ENCODE data around the gene OTOP1. TPM values are rescaled to one million over a fixed set of nuclear protein-coding genes. Genes with fewer than 3 reads are reported as not detected.
"Not testable (repeated sequence)": the region's sequence is repeated elsewhere in the genome, so short reads cannot be mapped to it uniquely, and the experiment has no call there.

OTOP1 gene
- total and polyA plus RNA-seq, 5 donors from 2014 or later = not detected

GRCh38 chr4:4267981-4268380 is 41.3 kb upstream of the OTOP1 start:
- H3K4me3 Mint-ChIP-seq = no peak overlapping the region
- H3K36me3 ChIP-seq (ENCODE audit: control insufficient read depth, insufficient read depth, low read length) = peaks cover 24% of the 10 kb centered on the region
- no peak for ATAC-seq (ENCODE audit: low read depth in 2 of 2)
- H3K4me3 ChIP-seq (ENCODE audit: low read depth, low read length) = no peak overlapping the region
- no peak for DNase-seq
- H3K27me3 ChIP-seq (ENCODE audit: control insufficient read depth, insufficient read depth, low read length) = no peaks in the 10 kb centered on the region
- H3K27ac ChIP-seq (ENCODE audit: insufficient read depth, low read length, poor library complexity, severe bottlenecking) = no peak overlapping the region
- H3K27me3 Mint-ChIP-seq = peaks cover 5% of the 10 kb centered on the region
- peaks cover 4 to 25% (median 20%) of the 10 kb centered on the region in 4 donors for H3K4me1 Mint-ChIP-seq
- peaks cover 3% of the 10 kb centered on the region for H3K4me1 ChIP-seq (ENCODE audit: control insufficient read depth, insufficient read depth, low read length, poor library complexity, severe bottlenecking)
- H3K9me3 ChIP-seq (ENCODE audit: control insufficient read depth in 2 of 2, low read length in 2 of 2) = no peaks in the 10 kb centered on the region
- H3K9me3 Mint-ChIP-seq = no peaks in the 10 kb centered on the region
- no peak overlapping the region for H3K27ac Mint-ChIP-seq
- H3K36me3 Mint-ChIP-seq = peaks cover 43% of the 10 kb centered on the region

GRCh38 chr4:4260185-4260751 is 33.5 kb upstream of the OTOP1 start:
- Mint-ChIP-seq H3K27me3 (peaks cover 17% of the 10 kb centered on the region), H3K36me3 (no peaks in the 10 kb centered on the region), H3K27ac (peak overlapping the region in 2 of 3 donors; percentile 13 to 85), H3K4me1 (peaks cover 0 to 5% (median 0%) of the 10 kb centered on the region in 4 donors), H3K9me3 (peaks cover 0 to 2% (median 0%) of the 10 kb centered on the region in 7 donors), H3K4me3 (no peak overlapping the region)
- H3K27me3 ChIP-seq (ENCODE audit: control insufficient read depth, insufficient read depth, low read length) = peaks cover 2% of the 10 kb centered on the region
- H3K4me1 ChIP-seq (ENCODE audit: control insufficient read depth, insufficient read depth, low read length, poor library complexity, severe bottlenecking) = no peaks in the 10 kb centered on the region
- ATAC-seq (ENCODE audit: low read depth in 2 of 2) = peak; percentile 85 to 96
- no peaks in the 10 kb centered on the region for H3K36me3 ChIP-seq (ENCODE audit: control insufficient read depth, insufficient read depth, low read length)
- H3K4me3 ChIP-seq (ENCODE audit: low read depth, low read length) = no peak overlapping the region
- no peak overlapping the region for H3K27ac ChIP-seq (ENCODE audit: insufficient read depth, low read length, poor library complexity, severe bottlenecking)
- DNase-seq = peak in 2 of 3 donors; percentile 42 to 80
- no peaks in the 10 kb centered on the region for H3K9me3 ChIP-seq (ENCODE audit: control insufficient read depth in 2 of 2, low read length in 2 of 2)

- H3K27me3 Mint-ChIP-seq = peaks cover 21% of the 10 kb centered on the region
- H3K4me1 ChIP-seq (ENCODE audit: control insufficient read depth, insufficient read depth, low read length, poor library complexity, severe bottlenecking) = no peaks in the 10 kb centered on the region
- no peak for ATAC-seq (ENCODE audit: low read depth in 2 of 2)
- H3K27ac Mint-ChIP-seq = peak overlapping the region in 1 of 3 donors; percentile 85
- no peaks in the 10 kb centered on the region for H3K9me3 ChIP-seq (ENCODE audit: control insufficient read depth in 2 of 2, low read length in 2 of 2)
- peaks cover 0 to 5% (median 0%) of the 10 kb centered on the region in 4 donors for H3K4me1 Mint-ChIP-seq
- H3K27ac ChIP-seq (ENCODE audit: insufficient read depth, low read length, poor library complexity, severe bottlenecking) = no peak overlapping the region
- H3K9me3 Mint-ChIP-seq = peaks cover 0 to 2% (median 0%) of the 10 kb centered on the region in 7 donors
- no peaks in the 10 kb centered on the region for H3K36me3 Mint-ChIP-seq
- no peak overlapping the region for H3K4me3 ChIP-seq (ENCODE audit: low read depth, low read length)
- DNase-seq = no peak
- H3K27me3 ChIP-seq (ENCODE audit: control insufficient read depth, insufficient read depth, low read length) = peaks cover 2% of the 10 kb centered on the region
- peak overlapping the region in 1 of 4 donors; percentile 54 for H3K4me3 Mint-ChIP-seq
- no peaks in the 10 kb centered on the region for H3K36me3 ChIP-seq (ENCODE audit: control insufficient read depth, insufficient read depth, low read length)
Measured at GRCh38 chr4:4259484-4260100, 32.9 kb upstream of the OTOP1 start.

- not testable (repeated sequence) for ATAC-seq (ENCODE audit: low read depth in 2 of 2); H3K27ac ChIP-seq (ENCODE audit: insufficient read depth, low read length, poor library complexity, severe bottlenecking); H3K9me3 Mint-ChIP-seq; H3K4me3 Mint-ChIP-seq; H3K9me3 ChIP-seq (ENCODE audit: control insufficient read depth in 2 of 2, low read length in 2 of 2); H3K27me3 ChIP-seq (ENCODE audit: control insufficient read depth, insufficient read depth, low read length); H3K4me3 ChIP-seq (ENCODE audit: low read depth, low read length); H3K4me1 Mint-ChIP-seq; H3K4me1 ChIP-seq (ENCODE audit: control insufficient read depth, insufficient read depth, low read length, poor library complexity, severe bottlenecking); H3K36me3 ChIP-seq (ENCODE audit: control insufficient read depth, insufficient read depth, low read length); H3K36me3 Mint-ChIP-seq; H3K27ac Mint-ChIP-seq; DNase-seq
- H3K27me3 Mint-ChIP-seq = peaks cover 30% of the 10 kb centered on the region
Measured at GRCh38 chr4:4257705-4258104, 31.0 kb upstream of the OTOP1 start.

- Mint-ChIP-seq H3K4me3 (no peak overlapping the region), H3K27ac (no peak overlapping the region), H3K27me3 (peaks cover 32% of the 10 kb centered on the region), H3K9me3 (peaks cover 0 to 2% (median 0%) of the 10 kb centered on the region in 7 donors), H3K36me3 (no peaks in the 10 kb centered on the region), H3K4me1 (peaks cover 0 to 5% (median 5%) of the 10 kb centered on the region in 4 donors)
- no peak overlapping the region for H3K27ac ChIP-seq (ENCODE audit: insufficient read depth, low read length, poor library complexity, severe bottlenecking)
- DNase-seq = peak in 1 of 3 donors; percentile 33
- H3K9me3 ChIP-seq (ENCODE audit: control insufficient read depth in 2 of 2, low read length in 2 of 2) = no peaks in the 10 kb centered on the region
- H3K27me3 ChIP-seq (ENCODE audit: control insufficient read depth, insufficient read depth, low read length) = peaks cover 2% of the 10 kb centered on the region
- no peaks in the 10 kb centered on the region for H3K36me3 ChIP-seq (ENCODE audit: control insufficient read depth, insufficient read depth, low read length)
- ATAC-seq (ENCODE audit: low read depth in 2 of 2) = no peak
- H3K4me1 ChIP-seq (ENCODE audit: control insufficient read depth, insufficient read depth, low read length, poor library complexity, severe bottlenecking) = no peaks in the 10 kb centered on the region
- H3K4me3 ChIP-seq (ENCODE audit: low read depth, low read length) = no peak overlapping the region
Measured at GRCh38 chr4:4256799-4257198, 30.1 kb upstream of the OTOP1 start.

GRCh38 chr4:4254666-4255065 is 27.9 kb upstream of the OTOP1 start:
- peaks cover 39% of the 10 kb centered on the region for H3K27me3 Mint-ChIP-seq

GRCh38 chr4:4254199-4254598 is 27.5 kb upstream of the OTOP1 start:
- H3K4me1 Mint-ChIP-seq = peaks cover 0 to 6% (median 4%) of the 10 kb centered on the region in 4 donors
- no peaks in the 10 kb centered on the region for H3K36me3 Mint-ChIP-seq
- Histone ChIP-seq H3K27ac (ENCODE audit: insufficient read depth, low read length, poor library complexity, severe bottlenecking) (no peak overlapping the region), H3K9me3 (ENCODE audit: control insufficient read depth in 2 of 2, low read length in 2 of 2) (no peaks in the 10 kb centered on the region), H3K4me1 (ENCODE audit: control insufficient read depth, insufficient read depth, low read length, poor library complexity, severe bottlenecking) (no peaks in the 10 kb centered on the region), H3K36me3 (ENCODE audit: control insufficient read depth, insufficient read depth, low read length) (no peaks in the 10 kb centered on the region), H3K4me3 (ENCODE audit: low read depth, low read length) (no peak overlapping the region), H3K27me3 (ENCODE audit: control insufficient read depth, insufficient read depth, low read length) (peaks cover 2% of the 10 kb centered on the region)
- no peak overlapping the region for H3K27ac Mint-ChIP-seq
- ATAC-seq (ENCODE audit: low read depth in 2 of 2) (no peak), DNase-seq (no peak)
- no peak overlapping the region for H3K4me3 Mint-ChIP-seq
- H3K27me3 Mint-ChIP-seq = peaks cover 39% of the 10 kb centered on the region
- peaks cover 0 to 2% (median 0%) of the 10 kb centered on the region in 7 donors for H3K9me3 Mint-ChIP-seq

More at GRCh38 chr4:4254666-4255065, 27.9 kb upstream of the OTOP1 start:
- Histone ChIP-seq H3K36me3 (ENCODE audit: control insufficient read depth, insufficient read depth, low read length) (no peaks in the 10 kb centered on the region), H3K9me3 (ENCODE audit: control insufficient read depth in 2 of 2, low read length in 2 of 2) (no peaks in the 10 kb centered on the region), H3K4me3 (ENCODE audit: low read depth, low read length) (no peak overlapping the region), H3K27ac (ENCODE audit: insufficient read depth, low read length, poor library complexity, severe bottlenecking) (no peak overlapping the region), H3K4me1 (ENCODE audit: control insufficient read depth, insufficient read depth, low read length, poor library complexity, severe bottlenecking) (no peaks in the 10 kb centered on the region), H3K27me3 (ENCODE audit: control insufficient read depth, insufficient read depth, low read length) (peaks cover 2% of the 10 kb centered on the region)
- DNase-seq (no peak), ATAC-seq (ENCODE audit: low read depth in 2 of 2) (no peak)
- peaks cover 0 to 5% (median 4%) of the 10 kb centered on the region in 4 donors for H3K4me1 Mint-ChIP-seq
- H3K4me3 Mint-ChIP-seq = no peak overlapping the region
- H3K9me3 Mint-ChIP-seq = peaks cover 0 to 2% (median 0%) of the 10 kb centered on the region in 7 donors
- no peak overlapping the region for H3K27ac Mint-ChIP-seq
- no peaks in the 10 kb centered on the region for H3K36me3 Mint-ChIP-seq

- ATAC-seq (ENCODE audit: low read depth in 2 of 2) (no peak), DNase-seq (no peak)
- H3K36me3 ChIP-seq (ENCODE audit: control insufficient read depth, insufficient read depth, low read length) = peaks cover 6% of the 10 kb centered on the region
- Mint-ChIP-seq H3K36me3 (peaks cover 11% of the 10 kb centered on the region), H3K27ac (peak overlapping the region in 1 of 3 donors; percentile 40), H3K4me3 (peak overlapping the region; percentile 57 to 81 (median 71)), H3K9me3 (no peaks in the 10 kb centered on the region), H3K4me1 (peaks cover 16 to 44% (median 27%) of the 10 kb centered on the region in 4 donors), H3K27me3 (peaks cover 24% of the 10 kb centered on the region)
- no peaks in the 10 kb centered on the region for H3K9me3 ChIP-seq (ENCODE audit: control insufficient read depth in 2 of 2, low read length in 2 of 2)
- H3K4me1 ChIP-seq (ENCODE audit: control insufficient read depth, insufficient read depth, low read length, poor library complexity, severe bottlenecking) = peaks cover 23% of the 10 kb centered on the region
- H3K27me3 ChIP-seq (ENCODE audit: control insufficient read depth, insufficient read depth, low read length) = no peaks in the 10 kb centered on the region
- no peak overlapping the region for H3K4me3 ChIP-seq (ENCODE audit: low read depth, low read length)
- no peak overlapping the region for H3K27ac ChIP-seq (ENCODE audit: insufficient read depth, low read length, poor library complexity, severe bottlenecking)
Measured at GRCh38 chr4:4249866-4250265, 23.1 kb upstream of the OTOP1 start.
